ENCODE measurements around the gene KCNK7. TPM values are rescaled to one million over a fixed set of nuclear protein-coding genes. Genes with fewer than 3 reads are reported as not detected.

KCNK7 gene
- total RNA-seq, 1 experiment from 2014 or later: 0.58 TPM

DNA sequence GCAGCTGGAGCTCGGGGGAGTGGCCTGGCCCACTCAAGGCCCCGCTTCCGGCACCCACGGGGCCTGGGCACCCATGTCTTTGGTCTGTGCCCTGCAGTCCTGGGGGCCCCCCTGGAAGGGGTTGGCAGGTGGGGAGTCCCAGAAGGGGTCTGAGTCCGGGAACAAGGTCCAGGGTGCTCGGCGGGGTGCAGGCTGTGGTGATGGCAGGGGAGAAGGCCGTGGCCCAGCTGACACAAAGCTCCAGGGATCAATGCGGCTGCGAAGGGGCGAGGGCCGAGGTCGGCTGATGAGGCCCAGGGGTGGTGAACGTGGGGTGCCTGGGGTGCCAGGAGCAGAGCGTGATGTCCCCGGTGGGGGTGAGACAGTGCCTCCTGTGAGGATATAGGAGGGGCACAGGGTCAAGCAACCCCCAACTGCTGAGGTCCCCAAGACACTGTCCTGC lies 2.7 kb upstream of the KCNK7 start:
- Histone ChIP-seq H3K9ac (ENCODE audit: low read length) (no peak overlapping the region), H3K4me1 (ENCODE audit: insufficient read depth, low read length) (no peaks in the 10 kb centered on the region), H3K27me3 (ENCODE audit: low read length) (no peaks in the 10 kb centered on the region), H2AFZ (ENCODE audit: low read length) (no peak overlapping the region), H3K36me3 (ENCODE audit: low read depth, low read length) (peaks cover 12% of the 10 kb centered on the region; the same call in 1 of the 2 replicates), H3K9me3 (ENCODE audit: low read length) (no peaks in the 10 kb centered on the region), H3K27ac (ENCODE audit: low read length) (no peak overlapping the region), H3K79me2 (ENCODE audit: low read length) (no peaks in the 10 kb centered on the region), H3F3A (ENCODE audit: low read length, unreplicated experiment) (no peaks in the 10 kb centered on the region), H3K4me3 (ENCODE audit: low read length) (no peak overlapping the region), H4K20me1 (ENCODE audit: low read length) (no peaks in the 10 kb centered on the region), H3K9me2 (replicated peaks; ENCODE audit: low read length) (no peaks in the 10 kb centered on the region), H3K4me2 (ENCODE audit: low read length) (no peak overlapping the region)
- no peak for DNase-seq
- intact Hi-C loops (cut with micrococcal nuclease): no loop called here
- TF ChIP-seq EZH2 (IDR thresholded peaks at IDR 0.05; ENCODE audit: low read length, unreplicated experiment): no peak
- TF ChIP-seq EZH2phosphoT487 (IDR thresholded peaks at IDR 0.05; ENCODE audit: borderline replicate concordance, low read length): no peak
- no peak for TF ChIP-seq CTCF (conservative IDR thresholded peaks at IDR 0.05; ENCODE audit: low read depth, low read length)
- CTCF ChIA-PET: no interaction called here
- no TSS peak for BruUV-seq (replicated peaks)
- POLR2A ChIA-PET (ENCODE audit: unreplicated experiment): no interaction called here
- ATAC-seq: no peak

- ATAC-seq (no peak), DNase-seq (no peak)
- H3K4me2 ChIP-seq (ENCODE audit: low read length): no peak overlapping the region
- H2AFZ ChIP-seq (ENCODE audit: low read length): no peak overlapping the region
- no peaks in the 10 kb centered on the region for H4K20me1 ChIP-seq (ENCODE audit: low read length)
- H3K4me3 ChIP-seq (ENCODE audit: low read length): no peak overlapping the region
- no peak for TF ChIP-seq EZH2phosphoT487 (IDR thresholded peaks at IDR 0.05; ENCODE audit: borderline replicate concordance, low read length)
- no peak for TF ChIP-seq EZH2 (IDR thresholded peaks at IDR 0.05; ENCODE audit: low read length, unreplicated experiment)
- no peak for TF ChIP-seq CTCF (conservative IDR thresholded peaks at IDR 0.05; ENCODE audit: low read depth, low read length)
- no peaks in the 10 kb centered on the region for H3K79me2 ChIP-seq (ENCODE audit: low read length)
- intact Hi-C loops (cut with micrococcal nuclease): no loop called here
- H3F3A ChIP-seq (ENCODE audit: low read length, unreplicated experiment): no peaks in the 10 kb centered on the region
- no TSS peak for BruUV-seq (replicated peaks)
- no peak overlapping the region for H3K9ac ChIP-seq (ENCODE audit: low read length)
- POLR2A ChIA-PET (ENCODE audit: unreplicated experiment): interaction anchor here (0.6 kb wide), 1 partner anchor 32 kb away, joined by 4 read pairs; no protein-coding TSS in a partner anchor
- CTCF ChIA-PET: no interaction called here
- H3K27ac ChIP-seq (ENCODE audit: low read length): no peak overlapping the region
- H3K27me3 ChIP-seq (ENCODE audit: low read length): no peaks in the 10 kb centered on the region
- no peaks in the 10 kb centered on the region for H3K9me3 ChIP-seq (ENCODE audit: low read length)
- peaks cover 12% of the 10 kb centered on the region; the same call in 1 of the 2 replicates for H3K36me3 ChIP-seq (ENCODE audit: low read depth, low read length)
- no peaks in the 10 kb centered on the region for H3K9me2 ChIP-seq (replicated peaks; ENCODE audit: low read length)
- no peaks in the 10 kb centered on the region for H3K4me1 ChIP-seq (ENCODE audit: insufficient read depth, low read length)
Observed at GRCh38 chr11:65596520-65596919, 920 bp upstream of the KCNK7 start.

GRCh38 chr11:65595131-65595530 lies 469 bp downstream of the KCNK7 start:
- no TSS peak for BruUV-seq (replicated peaks)
- H3K79me2 ChIP-seq (ENCODE audit: low read length): no peaks in the 10 kb centered on the region
- DNase-seq: no peak
- no peak overlapping the region for H3K27ac ChIP-seq (ENCODE audit: low read length)
- no peak overlapping the region for H3K4me3 ChIP-seq (ENCODE audit: low read length)
- no peaks in the 10 kb centered on the region for H3K9me2 ChIP-seq (replicated peaks; ENCODE audit: low read length)
- peaks cover 12% of the 10 kb centered on the region; the same call in 1 of the 2 replicates for H3K36me3 ChIP-seq (ENCODE audit: low read depth, low read length)
- POLR2A ChIA-PET (ENCODE audit: unreplicated experiment): interaction anchor here (0.5 kb wide), 1 partner anchor 68 kb away, joined by 3 read pairs; the partner anchor contains the start of gene RELA
- CTCF ChIA-PET: interaction anchor here (1.1 kb wide), 2 partner anchors 18 to 55 kb away, joined by 4 to 5 read pairs; no protein-coding TSS in a partner anchor
- H3K9me3 ChIP-seq (ENCODE audit: low read length): no peaks in the 10 kb centered on the region
- no peak overlapping the region for H3K9ac ChIP-seq (ENCODE audit: low read length)
- intact Hi-C loops (cut with micrococcal nuclease): no loop called here
- no peak overlapping the region for H2AFZ ChIP-seq (ENCODE audit: low read length)
- H3K4me2 ChIP-seq (ENCODE audit: low read length): no peak overlapping the region
- ATAC-seq: no peak
- H3K27me3 ChIP-seq (ENCODE audit: low read length): no peaks in the 10 kb centered on the region
- H3F3A ChIP-seq (ENCODE audit: low read length, unreplicated experiment): no peaks in the 10 kb centered on the region
- no peaks in the 10 kb centered on the region for H3K4me1 ChIP-seq (ENCODE audit: insufficient read depth, low read length)
- no peaks in the 10 kb centered on the region for H4K20me1 ChIP-seq (ENCODE audit: low read length)
- TF ChIP-seq EZH2 (IDR thresholded peaks at IDR 0.05; ENCODE audit: low read length, unreplicated experiment): no peak
- TF ChIP-seq EZH2phosphoT487 (IDR thresholded peaks at IDR 0.05; ENCODE audit: borderline replicate concordance, low read length): no peak
- no peak for TF ChIP-seq CTCF (conservative IDR thresholded peaks at IDR 0.05; ENCODE audit: low read depth, low read length)
